ENCODE results near the gene PCDH18. TPM values are rescaled to one million over a fixed set of nuclear protein-coding genes. Genes with fewer than 3 reads are reported as not detected.

Gene PCDH18
- total and polyA plus RNA-seq, 2 experiments from 2014 or later: 19.5 to 68.1 TPM

GRCh38 chr4:137528673-137529072 is 3.6 kb downstream of the PCDH18 start (continued):
- TF ChIP-seq, protein P1, sequence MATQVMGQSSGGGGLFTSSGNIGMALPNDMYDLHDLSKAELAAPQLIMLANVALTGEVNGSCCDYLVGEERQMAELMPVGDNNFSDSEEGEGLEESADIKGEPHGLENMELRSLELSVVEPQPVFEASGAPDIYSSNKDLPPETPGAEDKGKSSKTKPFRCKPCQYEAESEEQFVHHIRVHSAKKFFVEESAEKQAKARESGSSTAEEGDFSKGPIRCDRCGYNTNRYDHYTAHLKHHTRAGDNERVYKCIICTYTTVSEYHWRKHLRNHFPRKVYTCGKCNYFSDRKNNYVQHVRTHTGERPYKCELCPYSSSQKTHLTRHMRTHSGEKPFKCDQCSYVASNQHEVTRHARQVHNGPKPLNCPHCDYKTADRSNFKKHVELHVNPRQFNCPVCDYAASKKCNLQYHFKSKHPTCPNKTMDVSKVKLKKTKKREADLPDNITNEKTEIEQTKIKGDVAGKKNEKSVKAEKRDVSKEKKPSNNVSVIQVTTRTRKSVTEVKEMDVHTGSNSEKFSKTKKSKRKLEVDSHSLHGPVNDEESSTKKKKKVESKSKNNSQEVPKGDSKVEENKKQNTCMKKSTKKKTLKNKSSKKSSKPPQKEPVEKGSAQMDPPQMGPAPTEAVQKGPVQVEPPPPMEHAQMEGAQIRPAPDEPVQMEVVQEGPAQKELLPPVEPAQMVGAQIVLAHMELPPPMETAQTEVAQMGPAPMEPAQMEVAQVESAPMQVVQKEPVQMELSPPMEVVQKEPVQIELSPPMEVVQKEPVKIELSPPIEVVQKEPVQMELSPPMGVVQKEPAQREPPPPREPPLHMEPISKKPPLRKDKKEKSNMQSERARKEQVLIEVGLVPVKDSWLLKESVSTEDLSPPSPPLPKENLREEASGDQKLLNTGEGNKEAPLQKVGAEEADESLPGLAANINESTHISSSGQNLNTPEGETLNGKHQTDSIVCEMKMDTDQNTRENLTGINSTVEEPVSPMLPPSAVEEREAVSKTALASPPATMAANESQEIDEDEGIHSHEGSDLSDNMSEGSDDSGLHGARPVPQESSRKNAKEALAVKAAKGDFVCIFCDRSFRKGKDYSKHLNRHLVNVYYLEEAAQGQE (IDR thresholded peaks at IDR 0.05; ENCODE audit: unreplicated experiment): no peak

- no peaks in the 10 kb centered on the region for H3K9me2 ChIP-seq (ENCODE audit: insufficient read depth)
- DNase-seq (ENCODE audit: low spot score): no peak
- H3K27ac ChIP-seq (ENCODE audit: low read depth): no peak overlapping the region
- Mint-ChIP-seq H3K27ac (no peak overlapping the region), H3K4me1 (no peaks in the 10 kb centered on the region; the same call in 1 of the 3 replicates), H3K36me3 (ENCODE audit: low read depth) (peaks cover 51% of the 10 kb centered on the region), H3K4me3 (no peak overlapping the region), H3K9me3 (no peaks in the 10 kb centered on the region), H3K27me3 (ENCODE audit: insufficient read depth, low read depth, poor library complexity) (peaks cover 2% of the 10 kb centered on the region)
- H2AFZ ChIP-seq: no peak overlapping the region
- no peak overlapping the region for H3K4me3 ChIP-seq
- H3K79me2 ChIP-seq (replicated peaks; ENCODE audit: insufficient read depth): peaks cover 72% of the 10 kb centered on the region
- H3K36me3 ChIP-seq (ENCODE audit: insufficient read depth): peaks cover 53% of the 10 kb centered on the region
- no peaks in the 10 kb centered on the region for H3K27me3 ChIP-seq (ENCODE audit: insufficient read depth)
- no peak for ATAC-seq
- no peaks in the 10 kb centered on the region for H3F3A ChIP-seq (replicated peaks; ENCODE audit: low read depth)
- no peak overlapping the region for H3K4me2 ChIP-seq
- H3K4me1 ChIP-seq (ENCODE audit: insufficient read depth): peaks cover 16% of the 10 kb centered on the region
- H4K20me1 ChIP-seq (replicated peaks; ENCODE audit: insufficient read depth): peaks cover 15% of the 10 kb centered on the region
- TF ChIP-seq NANOG (IDR thresholded peaks at IDR 0.05; ENCODE audit: borderline replicate concordance) (no peak), EZH2 (IDR thresholded peaks at IDR 0.05; ENCODE audit: low read depth, unreplicated experiment) (no peak), ZNF331 (CRISPR knock-in tag; IDR thresholded peaks at IDR 0.05; ENCODE audit: low read depth) (no peak), EZH2phosphoT487 (IDR thresholded peaks at IDR 0.05; ENCODE audit: unreplicated experiment) (no peak), ZNF114 (CRISPR knock-in tag; IDR thresholded peaks at IDR 0.05) (no peak), POLR2AphosphoS5 (IDR thresholded peaks at IDR 0.05; ENCODE audit: low read depth) (no peak), JUNB (IDR thresholded peaks at IDR 0.05; ENCODE audit: unreplicated experiment) (no peak)
- TF ChIP-seq, protein P2, sequence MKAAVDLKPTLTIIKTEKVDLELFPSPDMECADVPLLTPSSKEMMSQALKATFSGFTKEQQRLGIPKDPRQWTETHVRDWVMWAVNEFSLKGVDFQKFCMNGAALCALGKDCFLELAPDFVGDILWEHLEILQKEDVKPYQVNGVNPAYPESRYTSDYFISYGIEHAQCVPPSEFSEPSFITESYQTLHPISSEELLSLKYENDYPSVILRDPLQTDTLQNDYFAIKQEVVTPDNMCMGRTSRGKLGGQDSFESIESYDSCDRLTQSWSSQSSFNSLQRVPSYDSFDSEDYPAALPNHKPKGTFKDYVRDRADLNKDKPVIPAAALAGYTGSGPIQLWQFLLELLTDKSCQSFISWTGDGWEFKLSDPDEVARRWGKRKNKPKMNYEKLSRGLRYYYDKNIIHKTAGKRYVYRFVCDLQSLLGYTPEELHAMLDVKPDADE (IDR thresholded peaks at IDR 0.05): no peak
- TF ChIP-seq, protein P3, sequence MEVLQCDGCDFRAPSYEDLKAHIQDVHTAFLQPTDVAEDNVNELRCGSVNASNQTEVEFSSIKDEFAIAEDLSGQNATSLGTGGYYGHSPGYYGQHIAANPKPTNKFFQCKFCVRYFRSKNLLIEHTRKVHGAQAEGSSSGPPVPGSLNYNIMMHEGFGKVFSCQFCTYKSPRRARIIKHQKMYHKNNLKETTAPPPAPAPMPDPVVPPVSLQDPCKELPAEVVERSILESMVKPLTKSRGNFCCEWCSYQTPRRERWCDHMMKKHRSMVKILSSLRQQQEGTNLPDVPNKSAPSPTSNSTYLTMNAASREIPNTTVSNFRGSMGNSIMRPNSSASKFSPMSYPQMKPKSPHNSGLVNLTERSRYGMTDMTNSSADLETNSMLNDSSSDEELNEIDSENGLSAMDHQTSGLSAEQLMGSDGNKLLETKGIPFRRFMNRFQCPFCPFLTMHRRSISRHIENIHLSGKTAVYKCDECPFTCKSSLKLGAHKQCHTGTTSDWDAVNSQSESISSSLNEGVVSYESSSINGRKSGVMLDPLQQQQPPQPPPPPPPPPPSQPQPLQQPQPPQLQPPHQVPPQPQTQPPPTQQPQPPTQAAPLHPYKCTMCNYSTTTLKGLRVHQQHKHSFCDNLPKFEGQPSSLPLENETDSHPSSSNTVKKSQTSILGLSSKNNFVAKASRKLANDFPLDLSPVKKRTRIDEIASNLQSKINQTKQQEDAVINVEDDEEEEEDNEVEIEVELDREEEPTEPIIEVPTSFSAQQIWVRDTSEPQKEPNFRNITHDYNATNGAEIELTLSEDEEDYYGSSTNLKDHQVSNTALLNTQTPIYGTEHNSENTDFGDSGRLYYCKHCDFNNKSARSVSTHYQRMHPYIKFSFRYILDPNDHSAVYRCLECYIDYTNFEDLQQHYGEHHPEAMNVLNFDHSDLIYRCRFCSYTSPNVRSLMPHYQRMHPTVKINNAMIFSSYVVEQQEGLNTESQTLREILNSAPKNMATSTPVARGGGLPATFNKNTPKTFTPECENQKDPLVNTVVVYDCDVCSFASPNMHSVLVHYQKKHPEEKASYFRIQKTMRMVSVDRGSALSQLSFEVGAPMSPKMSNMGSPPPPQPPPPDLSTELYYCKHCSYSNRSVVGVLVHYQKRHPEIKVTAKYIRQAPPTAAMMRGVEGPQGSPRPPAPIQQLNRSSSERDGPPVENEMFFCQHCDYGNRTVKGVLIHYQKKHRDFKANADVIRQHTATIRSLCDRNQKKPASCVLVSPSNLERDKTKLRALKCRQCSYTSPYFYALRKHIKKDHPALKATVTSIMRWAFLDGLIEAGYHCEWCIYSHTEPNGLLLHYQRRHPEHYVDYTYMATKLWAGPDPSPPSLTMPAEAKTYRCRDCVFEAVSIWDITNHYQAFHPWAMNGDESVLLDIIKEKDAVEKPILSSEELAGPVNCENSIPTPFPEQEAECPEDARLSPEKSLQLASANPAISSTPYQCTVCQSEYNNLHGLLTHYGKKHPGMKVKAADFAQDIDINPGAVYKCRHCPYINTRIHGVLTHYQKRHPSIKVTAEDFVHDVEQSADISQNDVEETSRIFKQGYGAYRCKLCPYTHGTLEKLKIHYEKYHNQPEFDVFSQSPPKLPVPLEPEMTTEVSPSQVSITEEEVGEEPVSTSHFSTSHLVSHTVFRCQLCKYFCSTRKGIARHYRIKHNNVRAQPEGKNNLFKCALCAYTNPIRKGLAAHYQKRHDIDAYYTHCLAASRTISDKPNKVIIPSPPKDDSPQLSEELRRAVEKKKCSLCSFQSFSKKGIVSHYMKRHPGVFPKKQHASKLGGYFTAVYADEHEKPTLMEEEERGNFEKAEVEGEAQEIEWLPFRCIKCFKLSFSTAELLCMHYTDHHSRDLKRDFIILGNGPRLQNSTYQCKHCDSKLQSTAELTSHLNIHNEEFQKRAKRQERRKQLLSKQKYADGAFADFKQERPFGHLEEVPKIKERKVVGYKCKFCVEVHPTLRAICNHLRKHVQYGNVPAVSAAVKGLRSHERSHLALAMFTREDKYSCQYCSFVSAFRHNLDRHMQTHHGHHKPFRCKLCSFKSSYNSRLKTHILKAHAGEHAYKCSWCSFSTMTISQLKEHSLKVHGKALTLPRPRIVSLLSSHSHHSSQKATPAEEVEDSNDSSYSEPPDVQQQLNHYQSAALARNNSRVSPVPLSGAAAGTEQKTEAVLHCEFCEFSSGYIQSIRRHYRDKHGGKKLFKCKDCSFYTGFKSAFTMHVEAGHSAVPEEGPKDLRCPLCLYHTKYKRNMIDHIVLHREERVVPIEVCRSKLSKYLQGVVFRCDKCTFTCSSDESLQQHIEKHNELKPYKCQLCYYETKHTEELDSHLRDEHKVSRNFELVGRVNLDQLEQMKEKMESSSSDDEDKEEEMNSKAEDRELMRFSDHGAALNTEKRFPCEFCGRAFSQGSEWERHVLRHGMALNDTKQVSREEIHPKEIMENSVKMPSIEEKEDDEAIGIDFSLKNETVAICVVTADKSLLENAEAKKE (CRISPR knock-in tag; IDR thresholded peaks at IDR 0.05): no peak
- TF ChIP-seq, protein P1 (IDR thresholded peaks at IDR 0.05; ENCODE audit: unreplicated experiment): no peak
These were observed 5.6 kb downstream of the PCDH18 start for GRCh38 chr4:137526681-137527080.
